ENCODE results near the gene IL17B. TPM values are rescaled to one million over a fixed set of nuclear protein-coding genes. Genes with fewer than 3 reads are reported as not detected.

IL17B gene
- total and polyA plus RNA-seq, 2 experiments from 2014 or later = not detected

- no peaks in the 10 kb centered on the region for H3K36me3 Mint-ChIP-seq (ENCODE audit: low read depth)
Observed at GRCh38 chr5:149389552-149390495, 10.7 kb upstream of the IL17B start.

More at GRCh38 chr5:149389552-149390495, 10.7 kb upstream of the IL17B start:
- Mint-ChIP-seq H3K9me3 (no peaks in the 10 kb centered on the region), H3K4me1 (no peaks in the 10 kb centered on the region), H3K27ac (no peak overlapping the region; the same call in 1 of the 2 replicates), H3K4me3 (no peak overlapping the region), H3K27me3 (ENCODE audit: insufficient read depth, low read depth, poor library complexity) (peaks cover 5% of the 10 kb centered on the region)
- no peaks in the 10 kb centered on the region for H4K20me1 ChIP-seq (replicated peaks; ENCODE audit: insufficient read depth)
- H3K9me2 ChIP-seq (ENCODE audit: insufficient read depth) = no peaks in the 10 kb centered on the region
- no peak for DNase-seq (ENCODE audit: low spot score)
- no peak overlapping the region for H2AFZ ChIP-seq
- no peaks in the 10 kb centered on the region for H3F3A ChIP-seq (replicated peaks; ENCODE audit: low read depth)
- no peak overlapping the region for H3K4me3 ChIP-seq
- no peaks in the 10 kb centered on the region for H3K79me2 ChIP-seq (replicated peaks; ENCODE audit: insufficient read depth)
- no peaks in the 10 kb centered on the region for H3K27me3 ChIP-seq (ENCODE audit: insufficient read depth)
- no peaks in the 10 kb centered on the region for H3K36me3 ChIP-seq (ENCODE audit: insufficient read depth)
- no peak for ATAC-seq
- no peaks in the 10 kb centered on the region for H3K4me1 ChIP-seq (ENCODE audit: insufficient read depth)
- no peak overlapping the region for H3K4me2 ChIP-seq
- no peak overlapping the region for H3K27ac ChIP-seq (ENCODE audit: low read depth)
- no peak for TF ChIP-seq EZH2phosphoT487 (IDR thresholded peaks at IDR 0.05; ENCODE audit: unreplicated experiment)
- no peak for TF ChIP-seq ETS1 (IDR thresholded peaks at IDR 0.05)
- TF ChIP-seq CREB1 (CRISPR knock-in tag; IDR thresholded peaks at IDR 0.05; ENCODE audit: low read depth) = no peak
- TF ChIP-seq REST (IDR thresholded peaks at IDR 0.05; ENCODE audit: unreplicated experiment) = no peak
- no peak for TF ChIP-seq NANOG (IDR thresholded peaks at IDR 0.05; ENCODE audit: borderline replicate concordance)
- no peak for TF ChIP-seq POLR2AphosphoS5 (IDR thresholded peaks at IDR 0.05; ENCODE audit: low read depth)
- TF ChIP-seq STAT1 (IDR thresholded peaks at IDR 0.05; ENCODE audit: unreplicated experiment) = no peak
- TF ChIP-seq EZH2 (IDR thresholded peaks at IDR 0.05; ENCODE audit: low read depth, unreplicated experiment) = no peak
- TF ChIP-seq JUNB (IDR thresholded peaks at IDR 0.05; ENCODE audit: unreplicated experiment) = no peak
- TF ChIP-seq ZNF114 (CRISPR knock-in tag; IDR thresholded peaks at IDR 0.05) = no peak
- no peak for TF ChIP-seq ZNF462 (CRISPR knock-in tag; IDR thresholded peaks at IDR 0.05)
- TF ChIP-seq CTCF (conservative IDR thresholded peaks at IDR 0.05; ENCODE audit: low read depth in 2 of 2) = no peak
- TF ChIP-seq ZNF331 (CRISPR knock-in tag; IDR thresholded peaks at IDR 0.05; ENCODE audit: low read depth) = no peak

Measured in GM23338 (cell line).